ENCODE results near the gene GRPR.
A peak's percentile ranks its signal among the peaks of the same experiment; 100 is the strongest.

GRPR gene

GRCh38 chrX:16123222-16123786 is at the start of gene GRPR:
TSS of gene GRPR (plus strand) at chrX:16123565. CDS start at chrX:16123954, 389 bp downstream.
- peak; percentile 60 for DNase-seq (ENCODE audit: low spot score)

GRCh38 chrX:16075087-16075486 is 48.3 kb upstream of the GRPR start:
- no peak for DNase-seq (ENCODE audit: low spot score)

GRCh38 chrX:16076834-16077233 is 46.5 kb upstream of the GRPR start:
- DNase-seq (ENCODE audit: low spot score), result no peak

DNA sequence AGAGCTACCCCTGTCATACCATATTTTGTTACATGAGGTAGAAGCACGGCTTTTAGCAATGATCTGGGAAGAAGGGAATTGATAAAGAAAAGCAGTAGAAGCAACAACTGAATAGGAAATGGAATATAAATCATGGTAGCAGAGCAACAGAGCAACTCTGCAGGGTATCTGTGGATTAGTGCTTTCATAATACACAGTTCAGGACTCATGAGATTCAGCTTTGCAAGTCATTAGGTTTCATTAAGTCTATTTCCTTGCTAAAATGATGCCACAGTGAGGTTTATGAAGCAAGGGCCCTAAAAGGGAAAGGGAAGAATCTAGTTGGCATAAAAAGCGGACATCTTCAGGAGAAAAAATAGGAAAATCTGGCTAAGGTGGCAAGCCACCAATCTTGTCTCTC is 45.6 kb upstream of the GRPR start:
- no peak for DNase-seq (ENCODE audit: low spot score)

DNA sequence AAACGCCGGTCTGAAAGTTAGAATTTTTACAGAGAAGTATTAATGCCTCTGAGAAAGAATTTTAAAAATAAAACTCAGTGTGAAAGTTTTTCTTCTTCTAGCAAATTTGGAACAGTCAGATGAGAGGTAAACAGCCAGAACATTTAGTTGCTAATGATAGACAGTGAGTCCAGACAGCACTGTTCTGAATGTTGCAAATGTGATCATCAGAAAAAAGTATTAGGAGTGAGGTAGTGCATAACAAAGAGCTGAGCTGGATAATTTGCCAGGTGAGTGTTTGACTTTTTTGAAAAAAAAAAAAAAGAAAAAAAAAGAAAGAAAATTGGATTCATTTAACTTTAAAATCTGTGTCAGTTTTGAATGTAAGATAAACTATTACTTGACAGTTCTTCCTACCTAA is 42.0 kb upstream of the GRPR start:
- no peak for DNase-seq (ENCODE audit: low spot score)

DNA sequence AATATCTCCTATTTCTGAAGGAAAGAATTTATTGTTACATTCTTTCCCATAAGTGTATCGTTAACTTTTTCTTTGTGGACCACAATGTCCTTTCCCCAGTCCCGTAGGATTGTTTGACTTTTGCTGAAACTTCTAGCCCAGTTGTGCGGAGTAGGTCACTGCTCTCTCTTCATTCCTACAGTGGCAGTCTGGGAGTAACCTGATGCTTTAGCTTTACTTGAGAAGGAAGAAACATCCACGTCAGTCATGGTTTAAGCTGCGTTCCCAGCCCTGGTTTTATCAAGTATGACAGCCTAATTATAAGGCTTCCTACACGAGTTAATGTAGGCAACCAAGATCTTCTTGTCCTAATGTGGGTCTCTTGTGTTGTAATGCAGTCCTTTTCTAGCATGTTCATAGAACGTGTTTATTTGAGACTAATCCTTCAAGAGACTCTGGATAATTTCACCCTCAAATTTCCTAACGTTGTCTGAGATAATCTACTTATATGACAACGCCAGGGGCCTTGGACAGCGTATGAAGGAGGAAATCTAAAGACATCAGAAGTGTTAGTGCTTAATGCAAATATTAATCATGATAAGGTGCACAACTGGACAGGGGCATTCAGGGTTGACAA is 40.8 kb upstream of the GRPR start:
- no peak for DNase-seq (ENCODE audit: low spot score)

GRCh38 chrX:16087076-16087475 is 36.3 kb upstream of the GRPR start:
- DNase-seq (ENCODE audit: low spot score), result no peak

GRCh38 chrX:16089086-16089485 is 34.3 kb upstream of the GRPR start:
- DNase-seq (ENCODE audit: low spot score), result no peak

DNA sequence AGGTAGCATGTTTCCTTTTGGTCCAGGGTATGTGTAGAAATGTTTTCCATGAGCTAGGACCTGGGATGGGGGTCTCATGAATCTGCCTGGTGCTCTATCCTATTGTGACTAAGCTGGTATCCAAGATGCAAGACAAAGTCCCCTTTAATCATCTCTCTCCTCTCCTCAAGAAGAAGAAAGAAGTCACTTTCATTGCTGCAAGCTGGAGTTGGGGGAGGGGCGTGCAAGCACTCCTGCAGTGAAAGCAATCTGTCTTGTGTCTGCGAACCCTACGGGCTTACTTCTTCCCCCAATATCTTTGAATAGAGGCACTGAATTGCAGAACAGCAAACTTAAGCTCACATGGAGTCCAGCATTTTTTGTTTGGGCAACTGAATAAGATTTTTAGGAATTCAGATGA is 27.2 kb upstream of the GRPR start:
- no peak for DNase-seq (ENCODE audit: low spot score)

GRCh38 chrX:16100673-16101072 is 22.7 kb upstream of the GRPR start:
- DNase-seq (ENCODE audit: low spot score), result no peak

- DNase-seq (ENCODE audit: low spot score), result no peak
These were observed 21.8 kb upstream of the GRPR start for GRCh38 chrX:16101581-16101980.

GRCh38 chrX:16103625-16104024 is 19.7 kb upstream of the GRPR start:
- DNase-seq (ENCODE audit: low spot score), result no peak

DNA sequence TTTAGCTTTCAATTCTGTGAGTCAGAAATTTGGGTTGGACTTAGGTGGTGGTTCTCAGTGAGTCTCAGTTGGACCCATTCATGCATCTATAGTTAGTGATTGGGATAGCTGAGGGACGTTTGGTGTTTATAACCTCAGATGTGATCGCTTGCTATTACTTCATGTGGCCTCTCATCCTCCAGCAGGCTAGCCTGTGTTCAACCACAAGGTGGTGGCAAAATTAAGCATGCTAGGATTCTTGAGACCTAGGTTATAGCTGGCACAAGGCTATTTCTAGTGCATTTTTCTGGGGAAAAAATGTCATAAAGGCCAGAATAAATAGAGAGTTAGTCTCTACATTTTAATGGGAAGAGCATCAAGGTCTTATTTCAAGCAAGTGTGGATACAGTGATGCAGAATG is 10.9 kb upstream of the GRPR start:
- no peak for DNase-seq (ENCODE audit: low spot score)

- DNase-seq (ENCODE audit: low spot score), result no peak
These were observed 9.3 kb upstream of the GRPR start for GRCh38 chrX:16113978-16114565.

- no peak for DNase-seq (ENCODE audit: low spot score)
These were observed 8.8 kb upstream of the GRPR start for GRCh38 chrX:16114611-16115010.

DNA sequence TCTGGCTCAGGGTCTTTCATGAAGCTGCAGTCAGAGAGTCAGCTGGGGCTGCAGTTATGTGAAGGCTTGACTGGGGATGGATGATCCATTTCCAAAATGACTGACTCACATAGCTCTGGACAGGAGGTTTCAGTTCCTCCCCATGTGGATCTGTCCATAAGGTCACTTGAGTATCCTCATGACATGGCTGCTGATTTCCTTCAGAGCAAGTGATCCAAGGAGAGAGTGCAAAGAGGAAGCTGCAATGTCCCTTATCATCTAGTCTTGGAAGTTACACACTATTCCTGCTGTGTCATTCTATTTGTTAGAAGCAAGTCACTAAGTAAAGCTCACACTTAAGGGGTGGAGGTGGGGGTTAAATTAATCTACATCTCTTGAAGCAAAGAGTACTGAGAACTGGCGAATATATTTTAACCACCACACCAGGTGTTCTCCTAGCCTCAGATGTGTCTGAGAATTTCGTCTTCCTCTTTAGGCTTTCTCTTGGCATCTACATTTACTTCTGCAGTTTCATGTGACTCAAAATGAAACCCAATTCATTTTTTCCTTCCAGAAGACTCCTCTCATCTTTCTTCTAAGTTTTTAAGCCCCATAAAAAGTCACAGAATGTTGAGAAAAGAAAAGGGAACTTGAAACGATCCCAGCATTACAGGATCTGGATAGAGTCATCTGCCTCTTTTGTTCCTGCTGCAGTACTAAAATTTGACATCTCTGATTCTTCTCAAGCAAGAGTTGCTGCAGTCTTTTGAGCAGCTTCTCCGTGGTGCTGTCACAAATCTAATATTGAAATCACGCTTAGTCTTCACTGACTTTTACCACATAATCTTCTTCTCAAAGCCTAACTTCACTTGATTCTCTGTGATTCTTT is 3.8 kb upstream of the GRPR start:
- DNase-seq (ENCODE audit: low spot score), result no peak

DNA sequence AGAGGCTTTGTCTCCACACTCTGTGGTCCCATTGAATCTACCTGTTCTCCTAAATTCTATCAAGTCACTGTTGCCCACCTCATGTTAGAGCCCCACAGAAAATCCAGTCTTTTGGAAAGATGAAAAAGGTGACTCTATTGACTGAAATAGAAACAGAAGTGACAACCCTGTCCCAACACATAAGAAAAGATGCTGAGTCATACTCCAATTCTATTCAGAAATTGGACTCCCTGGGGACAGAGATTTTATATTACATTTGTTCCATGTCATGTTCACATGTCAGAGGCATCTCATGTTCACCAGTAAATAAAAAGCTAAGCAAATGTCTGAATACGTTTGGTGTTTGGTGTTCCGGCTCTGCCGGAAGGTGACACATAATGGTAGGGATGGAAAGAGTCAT is 2.9 kb upstream of the GRPR start:
- no peak for DNase-seq (ENCODE audit: low spot score)

- DNase-seq (ENCODE audit: low spot score), result no peak
These were observed 836 bp downstream of the GRPR start for GRCh38 chrX:16124201-16124600.

DNA sequence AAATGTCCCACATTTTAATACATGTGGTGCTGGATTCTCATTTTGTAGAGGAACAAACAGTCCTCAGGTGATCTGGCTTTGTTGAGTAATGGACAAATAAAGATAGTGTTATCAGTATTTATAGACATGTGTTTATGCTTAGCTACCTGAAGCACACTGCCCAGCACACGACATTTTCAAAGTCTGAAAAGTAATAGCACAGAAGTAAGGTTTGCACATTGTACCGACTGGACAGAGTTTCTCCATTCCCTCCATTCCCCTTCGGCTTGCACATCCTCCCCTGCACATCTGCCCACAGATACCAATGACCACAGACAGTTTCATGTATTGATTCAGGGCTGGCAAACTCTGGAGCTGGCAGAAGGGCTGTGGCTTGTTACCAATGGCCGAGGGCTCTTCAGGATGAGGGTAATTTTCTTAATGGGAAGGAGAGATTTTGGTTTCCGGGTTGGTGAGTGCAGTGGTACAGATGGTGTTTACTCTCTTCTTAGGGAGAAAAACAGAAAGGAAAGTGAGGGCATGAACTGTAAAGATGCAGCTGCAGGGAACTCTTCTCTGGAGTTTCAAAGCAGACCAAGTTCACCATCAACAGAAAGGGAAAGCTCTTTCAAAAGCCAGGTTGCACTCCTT is 2.3 kb downstream of the GRPR start:
- no peak for DNase-seq (ENCODE audit: low spot score)

DNA sequence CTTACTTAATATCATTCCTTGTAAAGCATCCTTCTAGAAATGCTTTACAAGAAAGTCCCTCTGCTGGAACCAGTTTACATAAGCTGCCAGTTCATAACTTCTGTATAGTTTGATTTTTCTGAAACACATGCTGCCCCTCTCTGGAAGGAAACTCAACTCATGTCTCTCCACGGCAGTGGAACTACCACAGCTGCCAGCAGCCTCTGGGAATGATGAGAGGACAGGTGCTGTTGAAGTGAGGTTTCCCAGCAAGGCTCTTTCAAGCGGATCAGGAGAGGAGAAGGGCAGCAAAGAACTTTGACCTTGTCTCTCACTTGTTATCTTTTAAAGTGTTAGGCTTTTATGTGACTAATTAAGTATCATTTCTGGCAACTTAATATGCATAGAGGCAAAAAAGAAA is 7.3 kb downstream of the GRPR start:
- no peak for DNase-seq (ENCODE audit: low spot score)

DNA sequence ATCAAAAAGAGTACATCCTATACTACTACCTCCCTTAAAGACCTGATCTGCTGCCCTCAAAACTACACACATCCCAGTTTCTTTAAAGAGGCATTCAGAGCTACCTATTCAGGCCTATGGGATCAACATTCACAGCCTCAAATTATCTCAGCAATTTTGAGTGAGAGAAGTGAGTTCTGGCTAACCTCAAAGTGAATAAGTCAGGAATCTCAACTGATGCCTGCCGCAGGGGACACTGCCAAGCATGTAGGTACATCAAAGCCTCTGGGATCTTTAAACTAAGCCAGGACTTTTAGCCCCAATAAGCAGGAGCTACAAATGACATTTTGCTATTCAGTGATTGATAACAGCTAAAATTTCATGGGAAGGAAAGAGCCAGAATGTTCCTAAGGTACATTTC is 11.6 kb downstream of the GRPR start:
- no peak for DNase-seq (ENCODE audit: low spot score)

- no peak for DNase-seq (ENCODE audit: low spot score)
These were observed 12.7 kb downstream of the GRPR start for GRCh38 chrX:16136080-16136479.

All from LoVo (cell line).